ENCODE data around the gene C11orf68. TPM values are rescaled to one million over a fixed set of nuclear protein-coding genes. Genes with fewer than 3 reads are reported as not detected.

Gene C11orf68
- total and polyA plus RNA-seq, 2 donors (not counting 1 experiment from before 2014, with no cell fraction given) = 34.9 to 50.6 TPM

DNA sequence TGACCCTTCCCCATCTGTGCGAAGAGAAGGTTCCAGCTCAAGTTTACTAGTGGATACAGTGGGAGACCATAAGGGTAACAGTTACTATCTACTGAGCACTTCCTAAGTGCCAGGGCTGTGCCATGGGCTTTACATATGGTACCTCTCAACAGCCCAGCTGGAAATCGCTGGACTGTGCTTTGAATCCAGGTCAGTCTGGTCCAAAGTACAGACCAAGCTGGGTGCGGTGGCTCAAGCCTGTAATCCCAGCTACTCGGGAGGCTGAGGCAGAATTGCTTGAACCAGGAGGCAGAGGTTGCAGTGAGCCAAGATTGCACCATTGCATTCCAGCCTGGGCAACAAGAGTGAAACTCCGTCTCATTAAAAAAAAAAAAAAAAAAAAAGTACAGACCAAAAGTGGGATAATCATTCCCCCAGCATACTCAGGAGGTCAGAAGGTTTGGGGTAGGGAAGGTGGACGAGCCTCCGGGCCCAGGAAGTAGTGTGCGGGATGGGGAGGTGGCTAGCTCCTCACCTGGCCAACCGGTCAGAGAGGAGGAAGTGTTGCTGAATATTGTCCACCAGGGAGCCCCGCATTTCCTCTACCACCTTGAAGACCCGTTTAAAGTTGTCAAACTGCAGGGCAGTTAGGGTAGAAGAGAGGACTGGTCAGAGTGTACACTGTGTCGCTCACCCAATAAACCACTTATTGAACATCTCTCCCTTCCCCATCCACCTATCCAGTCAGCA lies 32.9 kb downstream of the C11orf68 start:
- H4K20me1 ChIP-seq (ENCODE audit: control insufficient read depth, insufficient read depth, low read length, poor library complexity, severe bottlenecking) = peaks cover 9% of the 10 kb centered on the region
- intact Hi-C loops (cut with micrococcal nuclease) = no loop called here
- TF ChIP-seq, protein P1, sequence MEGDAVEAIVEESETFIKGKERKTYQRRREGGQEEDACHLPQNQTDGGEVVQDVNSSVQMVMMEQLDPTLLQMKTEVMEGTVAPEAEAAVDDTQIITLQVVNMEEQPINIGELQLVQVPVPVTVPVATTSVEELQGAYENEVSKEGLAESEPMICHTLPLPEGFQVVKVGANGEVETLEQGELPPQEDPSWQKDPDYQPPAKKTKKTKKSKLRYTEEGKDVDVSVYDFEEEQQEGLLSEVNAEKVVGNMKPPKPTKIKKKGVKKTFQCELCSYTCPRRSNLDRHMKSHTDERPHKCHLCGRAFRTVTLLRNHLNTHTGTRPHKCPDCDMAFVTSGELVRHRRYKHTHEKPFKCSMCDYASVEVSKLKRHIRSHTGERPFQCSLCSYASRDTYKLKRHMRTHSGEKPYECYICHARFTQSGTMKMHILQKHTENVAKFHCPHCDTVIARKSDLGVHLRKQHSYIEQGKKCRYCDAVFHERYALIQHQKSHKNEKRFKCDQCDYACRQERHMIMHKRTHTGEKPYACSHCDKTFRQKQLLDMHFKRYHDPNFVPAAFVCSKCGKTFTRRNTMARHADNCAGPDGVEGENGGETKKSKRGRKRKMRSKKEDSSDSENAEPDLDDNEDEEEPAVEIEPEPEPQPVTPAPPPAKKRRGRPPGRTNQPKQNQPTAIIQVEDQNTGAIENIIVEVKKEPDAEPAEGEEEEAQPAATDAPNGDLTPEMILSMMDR (IDR thresholded peaks at IDR 0.05) = no peak
- no peak for TF ChIP-seq EZH2 (IDR thresholded peaks at IDR 0.05; ENCODE audit: borderline replicate concordance, insufficient read depth, low read depth, low read length, poor library complexity, severe bottlenecking)
- H3K4me1 ChIP-seq (ENCODE audit: control insufficient read depth in 2 of 2, insufficient read depth in 2 of 2, low read length in 2 of 2) = peaks cover 28 to 44% of the 10 kb centered on the region in 2 donors
- H2AFZ ChIP-seq (ENCODE audit: insufficient read depth, low read depth, low read length, poor library complexity, severe bottlenecking) = no peak overlapping the region
- peak overlapping the region; percentile 98 for H3K4me3 Mint-ChIP-seq
- POLR2A ChIA-PET = interaction anchor here (2.3 to 3.3 kb wide), 2 partner anchors 12 to 27 kb away, joined by 11 to 13 read pairs; partner anchors contain the start of genes CFL1 and MUS81
- CTCF ChIA-PET = interaction anchor here (0.7 to 15.5 kb wide), 28 partner anchors 10 to 1035 kb away, joined by 3 to 244 read pairs (median 10); partner anchors contain the start of genes AP5B1, C11orf68, CFL1 and FOSL1
- no peak overlapping the region for H3K9ac ChIP-seq (ENCODE audit: low read length)
- H3K9me3 Mint-ChIP-seq (ENCODE audit: insufficient read depth) = no peaks in the 10 kb centered on the region
- DNase-seq (no peak), ATAC-seq (ENCODE audit: low read depth) (no peak)
- no peak overlapping the region for H3K27ac ChIP-seq (ENCODE audit: low read length in 2 of 2)
- H3K27me3 ChIP-seq (replicated peaks in 1 of 4; ENCODE audit: control extremely low read depth in 1 of 4, control insufficient read depth in 3 of 4, insufficient read depth in 4 of 4, low read length in 3 of 4) = no peaks in the 10 kb centered on the region
- no peak overlapping the region for H3K4me3 ChIP-seq (ENCODE audit: control extremely low read depth in 1 of 5, extremely low read depth in 1 of 5, insufficient read depth in 1 of 5, low read depth in 2 of 5, low read length in 4 of 5)
- H3K27ac Mint-ChIP-seq = no peak overlapping the region
- WGBS (ENCODE audit: insufficient coverage) = 97% methylated on average over 3 of the region's 12 CpGs
- no peaks in the 10 kb centered on the region for H3K9me3 ChIP-seq (ENCODE audit: control extremely low read depth in 1 of 3, control insufficient read depth in 2 of 3, insufficient read depth in 1 of 3, low read length in 2 of 3)
- H3K4me2 ChIP-seq (replicated peaks; ENCODE audit: low read depth, low read length, poor library complexity, severe bottlenecking) = no peak overlapping the region
- peaks cover 0 to 31% of the 10 kb centered on the region in 2 experiments for H3K36me3 ChIP-seq (replicated peaks in 1 of 2; ENCODE audit: control extremely low read depth in 1 of 2, control insufficient read depth in 1 of 2, extremely low read depth in 1 of 2, insufficient read depth in 2 of 2, low read length in 1 of 2)
- H3K4me1 Mint-ChIP-seq = peaks cover 53% of the 10 kb centered on the region
- H3K27me3 Mint-ChIP-seq = no peaks in the 10 kb centered on the region
- H3K79me2 ChIP-seq (ENCODE audit: control insufficient read depth, insufficient read depth, low read length) = peaks cover 24% of the 10 kb centered on the region

DNA sequence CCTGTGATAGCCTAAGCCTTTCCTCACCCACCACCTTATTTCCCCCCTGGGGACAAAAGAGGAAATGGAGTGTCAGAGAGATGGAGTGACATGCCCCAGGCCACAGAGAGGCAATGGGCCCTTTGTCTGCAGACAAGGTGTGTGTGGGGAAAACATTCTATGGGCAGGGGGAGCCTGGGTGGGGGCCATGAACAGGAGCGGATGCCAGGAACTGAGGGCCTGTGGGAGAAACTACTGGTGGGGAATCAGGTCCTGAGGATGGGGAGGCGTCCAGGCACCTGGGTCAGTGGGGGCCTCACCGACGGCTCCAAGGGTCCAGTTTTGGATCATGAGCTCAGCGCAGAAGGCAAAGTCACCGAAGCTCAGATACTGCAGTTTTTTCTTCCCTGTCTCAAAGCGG lies 33.6 kb downstream of the C11orf68 start:
- ATAC-seq (ENCODE audit: low read depth) (no peak), DNase-seq (no peak)
- ChIA-PET POLR2A (interaction anchor here (0.5 to 3.3 kb wide), 4 partner anchors 12 to 174 kb away, joined by 4 to 13 read pairs (median 10); partner anchors contain the start of genes CFL1, KAT5 and MUS81), CTCF (interaction anchor here (0.5 to 15.5 kb wide), 43 partner anchors 10 to 324 kb away, joined by 3 to 244 read pairs (median 9); partner anchors contain the start of genes AP5B1, BANF1, C11orf68 and CFL1)
- Histone ChIP-seq H3K9ac (ENCODE audit: low read length) (no peak overlapping the region), H4K20me1 (ENCODE audit: control insufficient read depth, insufficient read depth, low read length, poor library complexity, severe bottlenecking) (peaks cover 5% of the 10 kb centered on the region), H2AFZ (ENCODE audit: insufficient read depth, low read depth, low read length, poor library complexity, severe bottlenecking) (no peak overlapping the region), H3K4me1 (ENCODE audit: control insufficient read depth in 2 of 2, insufficient read depth in 2 of 2, low read length in 2 of 2) (peaks cover 30 to 46% of the 10 kb centered on the region in 2 donors), H3K9me3 (ENCODE audit: control extremely low read depth in 1 of 3, control insufficient read depth in 2 of 3, insufficient read depth in 1 of 3, low read length in 2 of 3) (no peaks in the 10 kb centered on the region), H3K4me2 (replicated peaks; ENCODE audit: low read depth, low read length, poor library complexity, severe bottlenecking) (peak overlapping the region; percentile 10), H3K36me3 (replicated peaks in 1 of 2; ENCODE audit: control extremely low read depth in 1 of 2, control insufficient read depth in 1 of 2, extremely low read depth in 1 of 2, insufficient read depth in 2 of 2, low read length in 1 of 2) (peaks cover 0 to 31% of the 10 kb centered on the region in 2 experiments), H3K79me2 (ENCODE audit: control insufficient read depth, insufficient read depth, low read length) (peaks cover 24% of the 10 kb centered on the region), H3K27me3 (replicated peaks in 1 of 4; ENCODE audit: control extremely low read depth in 1 of 4, control insufficient read depth in 3 of 4, insufficient read depth in 4 of 4, low read length in 3 of 4) (no peaks in the 10 kb centered on the region), H3K4me3 (ENCODE audit: control extremely low read depth in 1 of 5, extremely low read depth in 1 of 5, insufficient read depth in 1 of 5, low read depth in 2 of 5, low read length in 4 of 5) (no peak overlapping the region), H3K27ac (ENCODE audit: low read length in 2 of 2) (peak overlapping the region in 1 of 2 donors; percentile 42)
- 99% methylated on average over 7 of the region's 7 CpGs for WGBS (ENCODE audit: insufficient coverage)
- Mint-ChIP-seq H3K27ac (peak overlapping the region; percentile 15), H3K9me3 (ENCODE audit: insufficient read depth) (no peaks in the 10 kb centered on the region), H3K27me3 (no peaks in the 10 kb centered on the region), H3K4me1 (peaks cover 55% of the 10 kb centered on the region), H3K4me3 (no peak overlapping the region)
- TF ChIP-seq EZH2 (IDR thresholded peaks at IDR 0.05; ENCODE audit: borderline replicate concordance, insufficient read depth, low read depth, low read length, poor library complexity, severe bottlenecking) = no peak
- TF ChIP-seq, protein P1 (IDR thresholded peaks at IDR 0.05) = no peak
- intact Hi-C loops (cut with micrococcal nuclease) = no loop called here
